HG03097 (cell line): Measurements from ENCODE around the gene PCNT.

ENCODE experiments used
- ATAC-seq: cut with Tn5 transposase; IDR thresholded peaks from one replicate; pipeline ENCODE4 v1.9.1; 2021; ENCODE audit not compliant: unreplicated experiment, low FRiP score

Gene PCNT

GRCh38 chr21:46334351-46335140, 10.6 kb downstream of the PCNT start:
- ATAC-seq = no peak

GRCh38 chr21:46336603-46337002, 12.6 kb downstream of the PCNT start:
- no peak for ATAC-seq

- ATAC-seq = no peak
Measured at GRCh38 chr21:46340998-46341397, 17.0 kb downstream of the PCNT start.

- ATAC-seq = no peak
Measured at GRCh38 chr21:46344219-46344915, 20.4 kb downstream of the PCNT start.

DNA sequence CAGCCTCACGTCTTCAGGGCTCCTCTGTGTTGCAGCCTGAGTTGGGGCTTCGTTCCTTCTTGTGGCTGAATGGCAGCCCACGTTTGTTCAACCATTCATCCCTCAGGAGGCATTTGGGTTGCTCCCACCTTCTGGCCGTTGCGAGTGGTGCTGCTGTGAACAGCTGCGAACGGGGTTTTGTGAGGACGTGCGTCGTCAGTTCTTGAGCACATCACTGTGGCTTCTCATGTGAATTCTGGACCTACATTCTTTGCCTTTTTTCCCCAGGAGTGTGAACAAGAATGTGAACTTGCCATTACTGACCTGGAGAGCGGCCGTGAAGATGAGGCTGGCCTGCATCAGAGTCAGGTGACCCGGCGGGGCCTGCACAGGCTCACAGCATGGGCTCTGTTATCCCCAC, 21.9 kb downstream of the PCNT start:
- ATAC-seq = no peak

GRCh38 chr21:46346296-46347202, 22.6 kb downstream of the PCNT start:
- no peak for ATAC-seq

GRCh38 chr21:46347203-46347550, 23.2 kb downstream of the PCNT start:
- ATAC-seq = no peak

- ATAC-seq = no peak
Measured at GRCh38 chr21:46347791-46348381, 23.9 kb downstream of the PCNT start.

DNA sequence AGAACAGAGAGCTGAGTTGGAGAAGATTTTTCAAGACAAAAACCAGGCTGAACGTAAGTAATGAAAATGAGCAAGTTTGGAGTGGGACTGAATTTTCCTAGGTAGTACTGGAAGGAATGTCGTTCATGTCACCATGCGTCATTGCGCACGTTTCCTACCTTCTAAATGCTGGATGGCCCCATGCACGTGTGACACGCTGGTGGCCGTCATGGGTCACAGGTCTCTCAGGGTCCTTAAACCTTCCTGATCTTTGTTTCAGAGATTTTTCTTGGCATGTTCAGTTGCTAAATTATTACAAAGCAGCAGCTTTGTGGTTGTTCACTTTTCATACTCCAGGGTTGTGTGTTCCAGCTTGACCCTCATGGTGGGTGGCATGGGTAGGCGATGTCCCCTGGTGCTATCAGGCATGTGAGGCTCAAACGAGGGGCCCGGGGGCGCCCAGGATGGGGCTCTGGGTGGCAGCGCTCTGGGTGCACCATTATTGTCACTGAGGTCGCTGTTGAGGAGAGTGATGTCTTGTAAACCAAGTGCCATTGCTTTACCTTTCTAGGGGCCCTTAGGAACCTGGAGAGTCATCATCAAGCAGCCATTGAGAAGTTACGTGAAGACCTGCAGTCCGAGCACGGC, 25.3 kb downstream of the PCNT start:
- no peak for ATAC-seq

DNA sequence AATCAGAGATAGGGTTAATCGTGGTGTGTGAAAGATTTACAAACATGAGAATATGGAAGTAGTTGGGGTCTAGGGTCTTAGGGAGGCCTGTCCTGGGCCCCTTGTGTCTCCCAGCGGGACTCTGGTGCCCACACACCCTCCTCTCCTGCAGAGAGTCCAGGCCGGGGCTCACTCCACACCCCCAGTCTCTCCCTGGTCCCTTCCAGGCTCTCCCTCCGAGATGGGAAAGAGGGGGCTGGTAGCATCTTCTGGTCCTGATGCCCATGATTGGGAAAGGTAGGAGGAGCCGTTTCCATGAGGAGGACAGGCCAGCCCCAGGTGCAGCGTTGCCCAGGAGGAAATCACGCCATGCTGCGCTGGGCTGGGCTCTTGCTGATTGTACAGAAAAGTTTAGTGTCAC, 26.6 kb downstream of the PCNT start:
- ATAC-seq = no peak

GRCh38 chr21:46350981-46351380, 27.0 kb downstream of the PCNT start:
- ATAC-seq = no peak

DNA sequence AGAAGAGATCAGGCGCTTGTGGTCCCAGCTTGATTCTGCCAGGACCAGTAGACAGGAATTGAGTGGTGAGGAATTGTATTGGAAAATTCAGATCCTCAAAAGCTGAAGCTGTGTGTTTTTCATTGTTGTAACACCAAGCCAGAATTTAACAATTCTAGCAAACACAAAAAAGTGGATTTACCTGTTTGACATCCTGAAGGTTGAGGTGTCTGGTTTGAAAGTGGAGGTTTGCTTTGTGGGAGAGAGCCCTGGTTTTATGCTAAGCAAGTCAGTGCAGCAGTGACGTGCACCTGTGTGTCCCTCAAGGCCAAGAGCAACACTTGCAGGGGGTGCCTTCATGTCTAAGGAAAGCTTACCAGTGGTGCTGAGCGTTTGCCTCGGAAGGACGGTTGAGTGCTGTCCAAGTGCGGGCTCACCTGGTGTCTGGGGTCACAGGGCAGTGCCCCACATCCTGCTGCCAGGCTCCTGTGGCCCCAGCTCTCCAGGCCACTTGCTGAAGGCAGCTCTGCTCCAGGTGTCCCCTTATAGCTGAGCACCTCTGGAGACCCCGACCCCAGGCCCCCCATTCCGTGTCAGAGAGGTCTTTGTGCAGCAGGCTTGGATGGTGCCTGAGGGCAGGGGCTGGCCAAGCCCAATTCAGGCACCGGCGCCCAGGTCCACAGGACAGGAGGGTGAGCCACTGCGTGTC, 27.7 kb downstream of the PCNT start:
- no peak for ATAC-seq

GRCh38 chr21:46352164-46352515, 28.2 kb downstream of the PCNT start:
- no peak for ATAC-seq

GRCh38 chr21:46352913-46353312, 29.0 kb downstream of the PCNT start:
- ATAC-seq = no peak

GRCh38 chr21:46354046-46354445, 30.1 kb downstream of the PCNT start:
- no peak for ATAC-seq

GRCh38 chr21:46354518-46354917, 30.6 kb downstream of the PCNT start:
- no peak for ATAC-seq

- ATAC-seq = no peak
Measured at GRCh38 chr21:46355161-46356004, 31.4 kb downstream of the PCNT start.

DNA sequence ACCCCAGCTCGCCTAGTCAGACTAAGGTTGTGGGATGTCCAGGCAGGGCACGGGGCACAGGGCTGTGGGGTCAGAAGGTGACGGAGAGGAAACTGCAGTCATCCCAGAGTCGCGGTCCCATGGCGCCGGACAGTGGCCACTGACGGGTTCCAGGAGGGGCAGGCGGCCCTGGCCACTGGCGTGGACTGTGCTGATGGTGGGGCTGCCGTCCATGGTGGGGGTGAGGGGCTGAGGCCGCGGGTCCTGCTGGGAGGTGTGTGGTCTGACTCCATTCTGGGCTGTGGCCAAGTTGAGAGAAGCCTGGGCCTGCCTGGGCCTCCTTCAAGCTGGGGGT, 32.0 kb downstream of the PCNT start:
- no peak for ATAC-seq
